SK-N-SH (cell line): Measurements from ENCODE around the gene DSCAML1. TPM values are rescaled to one million over a fixed set of nuclear protein-coding genes. Genes with fewer than 3 reads are reported as not detected.

ENCODE experiments used
- CTCF ChIA-PET: fragments of 300-600, 350-600 bp; formaldehyde crosslinking; extraction: SDS; loops from one replicate; lab custom pipeline; 2021; lab: Yijun Ruan, JAX
- POLR2A ChIA-PET: fragments of 350-600 bp; sonication (Branson Sonifier 250); formaldehyde crosslinking; extraction: SDS; loops from one replicate; lab custom pipeline; 2020; ENCODE audit warnings: antibody characterized with exemption, inconsistent platforms; lab: Yijun Ruan, JAX
- DNase-seq: peaks from one replicate; pipeline ENCODE4 v3.0.0; 2012
- H2AFZ ChIP-seq: fragments of 200-600 bp; sonication (generic); 2 replicates; pipeline ENCODE4 v1.8.1; 2016; ENCODE audit warnings: antibody characterized with exemption, mild to moderate bottlenecking, low read depth
- H3F3A ChIP-seq: fragments of 200-600 bp; sonication (generic); replicated peaks from 2 replicates; pipeline ENCODE3; 2016; ENCODE audit warnings: antibody characterized with exemption, mild to moderate bottlenecking; ENCODE audit not compliant: insufficient read depth
- H3K27ac ChIP-seq, 2 experiments: fragments of 200-500 bp in 1 of 2; fragments of 200-600 bp in 1 of 2; sonication (Bioruptor generic) in 1 of 2; sonication (generic), shearing (Covaris generic) in 1 of 2; 2 replicates each; pipeline versions ENCODE4 v1.5.1 to v1.6.1; 2014 to 2016; ENCODE audit warnings: low read depth in 2 of 2, inconsistent platforms in 1 of 2, low read length in 1 of 2, mild to moderate bottlenecking in 1 of 2, mixed read lengths in 1 of 2
- H3K27me3 ChIP-seq: fragments of 200-600 bp; sonication (generic), shearing (Covaris generic); 2 replicates; pipeline ENCODE4 v1.6.1; 2016; ENCODE audit warnings: mixed run types; ENCODE audit not compliant: insufficient read depth
- H3K36me3 ChIP-seq, 2 experiments: fragments of 200-500 bp in 1 of 2; fragments of 200-600 bp in 1 of 2; sonication (Bioruptor generic) in 1 of 2; sonication (generic) in 1 of 2; replicated peaks in 1 of 2; 2 replicates each; pipeline versions ENCODE3 to v1.5.1; 2014 to 2016; ENCODE audit warnings: low read length in 1 of 2, mild to moderate bottlenecking in 1 of 2; ENCODE audit not compliant: insufficient read depth in 2 of 2, control insufficient read depth in 1 of 2
- H3K4me1 ChIP-seq, 2 experiments: fragments of 200-500 bp in 1 of 2; fragments of 200-600 bp in 1 of 2; sonication (Bioruptor generic) in 1 of 2; sonication (generic), shearing (Covaris generic) in 1 of 2; 2 replicates each; pipeline versions ENCODE4 v1.5.1 to v1.6.1; 2014 to 2016; ENCODE audit warnings: low read depth in 1 of 2, low read length in 1 of 2, mixed run types in 1 of 2; ENCODE audit not compliant: insufficient read depth in 2 of 2, control insufficient read depth in 1 of 2
- H3K4me2 ChIP-seq: fragments of 200-600 bp; sonication (generic), shearing (Covaris generic); 2 replicates; pipeline ENCODE4 v1.6.1; 2017; ENCODE audit warnings: mixed run types
- H3K4me3 ChIP-seq, 2 experiments: fragments of 200-500 bp in 1 of 2; fragments of 200-600 bp in 1 of 2; sonication (Bioruptor generic) in 1 of 2; sonication (generic), shearing (Covaris generic) in 1 of 2; 2 replicates each; pipeline versions ENCODE4 v1.5.1 to v1.8.1; 2014 to 2016; ENCODE audit warnings: low read depth in 2 of 2, inconsistent platforms in 1 of 2, low read length in 1 of 2, mild to moderate bottlenecking in 1 of 2, mixed read lengths in 1 of 2, moderate library complexity in 1 of 2
- H3K79me2 ChIP-seq: fragments of 200-600 bp; sonication (generic); 2 replicates; pipeline ENCODE4 v1.8.1; 2017; ENCODE audit warnings: mild to moderate bottlenecking; ENCODE audit not compliant: insufficient read depth
- H3K9ac ChIP-seq: fragments of 200-600 bp; sonication (generic); 2 replicates; pipeline ENCODE4 v1.6.1; 2017; ENCODE audit warnings: mixed run types
- H3K9me2 ChIP-seq: fragments of 200-600 bp; sonication (generic); 2 replicates; pipeline ENCODE4 v1.6.1; 2017; ENCODE audit warnings: mixed run types
- H3K9me3 ChIP-seq: fragments of 200-600 bp; sonication (generic); 2 replicates; pipeline ENCODE4 v1.6.1; 2017; ENCODE audit warnings: mixed run types, mild to moderate bottlenecking, moderate library complexity
- H4K20me1 ChIP-seq: fragments of 200-600 bp; sonication (generic); 2 replicates; pipeline ENCODE4 v1.6.1; 2017; ENCODE audit warnings: mild to moderate bottlenecking, mixed run types; ENCODE audit not compliant: insufficient read depth
- CHD2 ChIP-seq: fragments of 150-350 bp; IDR thresholded peaks from 2 replicates; pipeline ENCODE4 v1.6.1; 2018; ENCODE audit warnings: low read length; ENCODE audit not compliant: partially characterized antibody
- FOXJ3 ChIP-seq: sonication (generic); formaldehyde crosslinking; IDR thresholded peaks from 2 replicates; pipeline ENCODE4 v1.5.1; 2020; ENCODE audit warnings: mild to moderate bottlenecking, missing genetic modification reagents
- GABPA ChIP-seq: IDR thresholded peaks from 2 replicates; pipeline ENCODE4 v1.4.0; 2012; ENCODE audit warnings: low read depth, mild to moderate bottlenecking
- GATA2 ChIP-seq: sonication (generic); formaldehyde crosslinking; IDR thresholded peaks from 2 replicates; pipeline ENCODE4 v1.5.0; 2020; ENCODE audit warnings: mild to moderate bottlenecking, missing genetic modification reagents
- JUND ChIP-seq: IDR thresholded peaks from 2 replicates; pipeline ENCODE4 v1.4.0; 2012
- NFIC ChIP-seq: IDR thresholded peaks from 2 replicates; pipeline ENCODE4 v1.4.0; 2012; ENCODE audit warnings: borderline replicate concordance
- NRF1 ChIP-seq: IDR thresholded peaks from 2 replicates; pipeline ENCODE4 v1.6.1; 2012; ENCODE audit warnings: low read depth, mild to moderate bottlenecking, low read length
- RAD21 ChIP-seq: IDR thresholded peaks from 2 replicates; pipeline ENCODE4 v1.6.1; 2012; ENCODE audit warnings: mild to moderate bottlenecking, low read length
- REST ChIP-seq: IDR thresholded peaks from 2 replicates; pipeline ENCODE4 v1.6.1; 2012; ENCODE audit warnings: mild to moderate bottlenecking, low read depth, low read length, moderate library complexity
- TAF1 ChIP-seq: IDR thresholded peaks from 2 replicates; pipeline ENCODE4 v1.6.1; 2012; ENCODE audit warnings: low read depth, mild to moderate bottlenecking, low read length, moderate library complexity, borderline replicate concordance
- USF2 ChIP-seq: fragments of 150-350 bp; IDR thresholded peaks from 2 replicates; pipeline ENCODE4 v1.6.1; 2017; ENCODE audit warnings: antibody characterized with exemption, low read length, low read depth, borderline replicate concordance
- YY1 ChIP-seq: IDR thresholded peaks from 2 replicates; pipeline ENCODE4 v1.4.0; 2012; ENCODE audit warnings: low read depth, mild to moderate bottlenecking
- ZBTB33 ChIP-seq: IDR thresholded peaks from 2 replicates; pipeline ENCODE4 v1.4.0; 2012; ENCODE audit warnings: low read depth, borderline replicate concordance
- WGBS: methylation state at CpG from one replicate; pipeline ENCODE4 v1.1.6; 2017; ENCODE audit warnings: low lambda C conversion rate; 5-methylcytosine and 5-hydroxymethylcytosine counted together
- polyA plus RNA-seq, 3 experiments: library from polyadenylated mRNA; depleted of rRNA; stranded (reverse); fragments of >200 nt; gene quantifications; 2 replicates each; pipeline ENCODE4 v1.2.3, GENCODE V29; 2012

DSCAML1 gene
- polyA plus RNA-seq, 1 of the 3 experiments (the other 2 are of a cell fraction): not detected

- no peaks in the 10 kb centered on the region for H3K36me3 ChIP-seq
Measured at GRCh38 chr11:117815262-117815803, 18.3 kb upstream of the DSCAML1 start.

GRCh38 chr11:117814766-117815261 is 17.8 kb upstream of the DSCAML1 start:
- no peak overlapping the region for H3K4me2 ChIP-seq
- DNase-seq: no peak
- no peaks in the 10 kb centered on the region for H3F3A ChIP-seq
- H3K9me2 ChIP-seq: no peaks in the 10 kb centered on the region
- H3K79me2 ChIP-seq: no peaks in the 10 kb centered on the region
- TF ChIP-seq GATA2 (CRISPR knock-in tag): no peak
- no peak for TF ChIP-seq NRF1
- no peak for TF ChIP-seq ZBTB33
- TF ChIP-seq TAF1: no peak
- no peak for TF ChIP-seq NFIC
- no peak for TF ChIP-seq CHD2
- no peak for TF ChIP-seq JUND
- TF ChIP-seq YY1: no peak
- TF ChIP-seq USF2: no peak
- TF ChIP-seq FOXJ3 (CRISPR knock-in tag): no peak
- TF ChIP-seq REST: no peak
- TF ChIP-seq GABPA: no peak
- TF ChIP-seq, all 33 proteins: peak for 0
- 72% methylated on average over 14 of the region's 14 CpGs for WGBS
- H4K20me1 ChIP-seq: no peaks in the 10 kb centered on the region
- H3K4me1 ChIP-seq: peaks cover 8 to 28% of the 10 kb centered on the region in 2 experiments; a peak in 2 of 4 replicates
- no peak overlapping the region for H3K4me3 ChIP-seq
- POLR2A ChIA-PET: no interaction called here
- H3K9ac ChIP-seq: no peak overlapping the region
- H2AFZ ChIP-seq: no peak overlapping the region
- no peak overlapping the region for H3K27ac ChIP-seq
- H3K36me3 ChIP-seq: no peaks in the 10 kb centered on the region
- CTCF ChIA-PET: interaction anchor here (1.0 to 25.9 kb wide), 8 partner anchors 8 to 389 kb away, joined by 3 to 481 read pairs (median 49); no protein-coding TSS in a partner anchor
- H3K9me3 ChIP-seq: no peaks in the 10 kb centered on the region
- H3K27me3 ChIP-seq: no peaks in the 10 kb centered on the region

More at GRCh38 chr11:117815262-117815803, 18.3 kb upstream of the DSCAML1 start:
- TF ChIP-seq YY1 (no peak), RAD21 (no peak), ZBTB33 (no peak)
- no peaks in the 10 kb centered on the region for H3K9me2 ChIP-seq
- H4K20me1 ChIP-seq: no peaks in the 10 kb centered on the region
- H3K9ac ChIP-seq: no peak overlapping the region
- H3K4me3 ChIP-seq: no peak overlapping the region
- POLR2A ChIA-PET: no interaction called here
- H3K27ac ChIP-seq: no peak overlapping the region
- CTCF ChIA-PET: interaction anchor here (0.8 to 25.9 kb wide), 12 partner anchors 9 to 389 kb away, joined by 3 to 481 read pairs (median 40); no protein-coding TSS in a partner anchor
- peaks cover 8 to 28% of the 10 kb centered on the region in 2 experiments; a peak in 2 of 4 replicates for H3K4me1 ChIP-seq
- no peaks in the 10 kb centered on the region for H3K79me2 ChIP-seq
- no peak overlapping the region for H3K4me2 ChIP-seq
- H3F3A ChIP-seq: no peaks in the 10 kb centered on the region
- H3K9me3 ChIP-seq: no peaks in the 10 kb centered on the region
- H3K27me3 ChIP-seq: no peaks in the 10 kb centered on the region
- no peak overlapping the region for H2AFZ ChIP-seq
- 83% methylated on average over 2 of the region's 7 CpGs for WGBS
- DNase-seq: no peak
